Endometrial microvascular endothelial cells (primary cell): ENCODE results near the gene LGI2. TPM values are rescaled to one million over a fixed set of nuclear protein-coding genes. Genes with fewer than 3 reads are reported as not detected.

Experiments used
- total RNA-seq: library from RNA; depleted of rRNA; stranded (reverse); fragments of >200 nt; gene quantifications from one replicate; pipeline ENCODE4 v1.2.3, GENCODE V29; 2015; ENCODE audit errors: inconsistent ontology term

LGI2 gene
- total RNA-seq, 1 donor from 2014 or later, result not detected

Other genes starting within 250 kb of the LGI2 start
- gene SOD3, start 235.4 kb downstream of the LGI2 start, total RNA-seq, result not detected
- 2.5 TPM for gene CCDC149, start 117.9 kb downstream of the LGI2 start, total RNA-seq
- gene SEPSECS, start 129.5 kb upstream of the LGI2 start, total RNA-seq, result 3.5 TPM
- gene PI4K2B, start 203.1 kb upstream of the LGI2 start, total RNA-seq, result 31.2 TPM